GM23338 (cell line): Measurements from ENCODE around the gene DDX54.

Source experiments
- CTCF ChIP-seq, 2 experiments: fragments of 200-600 bp in 1 of 2; sonication (generic) in 1 of 2; conservative IDR thresholded peaks; 2 replicates each; pipeline versions ENCODE4 v1.5.1 to v1.6.1; 2016 to 2017; ENCODE audit warnings: antibody characterized with exemption in 2 of 2, low read depth in 2 of 2, mild to moderate bottlenecking in 2 of 2, moderate library complexity in 1 of 2
- ETS1 ChIP-seq: IDR thresholded peaks from 2 replicates; pipeline ENCODE4 v1.6.1; 2016; ENCODE audit warnings: antibody characterized with exemption
- EZH2 ChIP-seq: fragments of 200-600 bp; sonication (generic); IDR thresholded peaks from one replicate; pipeline ENCODE4 v1.8.0; 2017; ENCODE audit warnings: antibody characterized with exemption, mild to moderate bottlenecking, low read depth; ENCODE audit not compliant: unreplicated experiment
- POLR2AphosphoS5 ChIP-seq: IDR thresholded peaks from 2 replicates; pipeline ENCODE4 v1.6.1; 2016; ENCODE audit warnings: antibody characterized with exemption, low read depth
- REST ChIP-seq: IDR thresholded peaks from one replicate; pipeline ENCODE4 v1.6.1; 2018; ENCODE audit warnings: antibody characterized with exemption; ENCODE audit not compliant: unreplicated experiment
- STAT1 ChIP-seq: IDR thresholded peaks from one replicate; pipeline ENCODE4 v1.6.1; 2016; ENCODE audit warnings: antibody characterized with exemption; ENCODE audit not compliant: unreplicated experiment
- ZNF331 ChIP-seq: fragments of 250-450 bp; sonication (Bioruptor Pico); IDR thresholded peaks from 2 replicates; pipeline ENCODE4 v1.5.0; 2020; ENCODE audit warnings: low read depth, mild to moderate bottlenecking, moderate library complexity

- TF ChIP-seq CTCF (conservative IDR thresholded peaks at IDR 0.05; ENCODE audit: low read depth in 2 of 2) (no peak), EZH2 (no peak), STAT1 (no peak), ETS1 (no peak), REST (no peak), ZNF331 (CRISPR knock-in tag) (no peak), POLR2AphosphoS5 (no peak)
These were observed 53.7 kb downstream of the DDX54 start for GRCh38 chr12:113131556-113131955.
